Activated CD8-positive, alpha-beta memory T cell treated with anti-CD3 and anti-CD28 coated beads for 48 hours (primary cell): ENCODE data around the gene NRK.
"Not testable (repeated sequence)": the region's sequence is repeated elsewhere in the genome, so short reads cannot be mapped to it uniquely, and the experiment has no call there.

Experiments used
- DNase-seq, 3 experiments: peaks; one replicate each; pipeline ENCODE4 v3.0.0-alpha.2; 2020; ENCODE audit warnings: low read depth in 2 of 3, low spot score in 2 of 3

NRK gene

DNA sequence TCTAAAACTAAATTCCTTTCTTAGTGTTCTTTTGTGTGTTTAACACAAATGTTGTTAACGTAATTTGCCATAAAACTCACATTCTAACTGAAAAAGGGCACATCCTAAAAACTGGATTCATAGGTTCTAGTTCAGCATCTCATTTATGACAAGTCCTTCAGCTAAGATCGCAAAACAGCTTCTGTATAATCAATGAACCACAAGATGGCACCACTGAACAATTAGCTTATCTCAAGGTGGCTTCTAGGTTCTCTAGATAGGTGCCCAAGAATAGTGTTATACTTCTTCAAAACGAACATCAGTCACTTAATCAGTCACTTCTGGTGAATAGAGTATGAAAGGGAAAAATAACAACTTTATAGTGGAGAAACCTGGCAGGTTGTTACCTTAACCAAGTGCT is 54.3 kb downstream of the NRK start:
- DNase-seq: no peak

DNA sequence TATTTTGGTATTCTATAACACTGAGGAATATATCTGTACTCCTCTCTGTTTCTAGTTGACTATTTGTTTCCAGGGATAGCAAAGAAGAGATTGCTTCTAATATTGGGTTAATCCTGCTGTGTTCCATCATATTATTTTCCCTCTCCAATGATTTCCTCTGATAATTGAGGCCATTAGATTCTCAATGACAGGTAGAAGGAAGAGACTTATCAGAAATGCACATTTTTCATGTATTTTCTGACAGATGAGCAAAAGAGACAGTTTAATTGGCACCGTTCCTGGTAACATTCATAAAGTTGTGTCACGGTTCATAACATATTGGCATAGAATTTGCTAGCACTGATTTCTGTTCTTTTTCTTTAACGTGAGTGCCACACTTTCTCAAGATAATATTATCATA is 58.2 kb downstream of the NRK start:
- DNase-seq: no peak

DNA sequence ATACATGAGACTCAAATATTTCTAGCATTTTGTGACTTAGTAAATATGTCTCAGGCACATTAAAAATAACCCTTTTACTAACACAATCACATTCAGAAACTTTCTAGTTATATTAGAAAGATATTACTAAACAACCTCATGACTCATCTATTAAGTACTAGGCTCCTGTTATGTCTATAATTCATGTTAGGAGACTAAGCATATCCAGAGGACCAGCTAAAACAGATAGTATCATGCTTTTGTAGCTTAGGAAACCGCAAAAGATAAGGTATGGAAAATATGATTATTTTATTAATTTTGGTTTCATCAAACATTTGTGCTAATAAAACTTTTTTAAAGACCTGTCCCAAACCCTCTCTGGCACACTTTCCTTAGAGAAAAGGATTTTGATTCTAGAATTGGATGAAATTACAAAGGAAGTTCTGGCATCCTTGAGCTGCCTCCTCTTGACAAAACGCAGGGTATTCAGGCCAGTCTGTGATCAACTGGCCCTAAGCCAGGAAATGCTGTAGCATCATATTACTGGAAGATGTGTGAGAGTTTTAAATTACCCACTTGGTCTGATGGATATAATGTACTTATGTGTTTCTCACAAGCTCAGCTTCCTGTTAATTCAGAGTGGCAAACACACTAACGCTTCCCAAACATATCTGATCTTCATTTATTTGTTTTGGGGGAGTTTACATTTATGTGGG is 60.4 kb downstream of the NRK start:
- DNase-seq: no peak

DNA sequence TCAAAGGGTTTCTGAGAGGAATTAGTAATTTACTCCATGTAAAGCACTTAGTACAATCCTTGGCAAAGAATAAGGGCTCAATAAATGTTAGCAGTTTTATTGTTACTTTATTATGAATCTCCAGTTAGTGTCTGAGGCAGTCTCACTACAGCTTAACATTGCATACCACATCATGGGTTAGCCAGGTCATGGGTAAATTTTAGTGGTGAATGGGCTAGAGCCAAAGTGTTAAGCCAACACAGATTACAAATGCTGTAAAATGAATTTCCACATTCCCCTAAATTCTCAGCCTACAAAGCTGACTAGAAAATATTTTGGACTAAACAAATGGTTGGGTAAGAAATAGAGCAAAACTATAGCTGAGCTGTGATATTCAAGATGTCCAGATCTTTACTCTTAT is 72.4 kb downstream of the NRK start:
- DNase-seq: no peak

- DNase-seq: no peak
Observed at GRCh38 chrX:105909576-105909975, 87.2 kb downstream of the NRK start.

DNA sequence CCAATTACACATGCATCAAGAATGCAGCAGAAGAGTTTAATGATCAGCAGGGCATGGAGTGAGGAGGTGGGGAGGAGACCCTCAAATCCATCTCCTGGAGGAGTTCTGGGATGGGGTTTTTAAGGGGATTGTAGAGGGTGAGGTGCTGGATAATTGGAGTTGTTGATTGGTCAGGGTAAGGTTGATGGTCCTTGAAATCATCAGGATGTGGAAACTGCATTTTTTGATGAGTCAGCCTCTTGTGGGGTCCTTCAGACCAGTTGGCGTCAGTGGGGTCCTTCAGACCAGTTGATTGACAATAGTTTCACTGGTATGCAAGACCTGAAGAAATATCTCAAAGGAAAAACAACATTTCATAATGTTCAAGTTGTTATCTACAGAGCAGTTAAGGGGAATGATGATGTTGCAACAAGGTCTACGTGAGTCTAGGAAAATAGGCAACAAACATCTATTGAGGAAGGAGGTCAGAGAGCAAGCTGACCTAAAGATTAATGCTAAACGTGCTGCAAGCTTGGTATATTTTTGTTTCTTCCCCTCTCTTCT is 88.3 kb downstream of the NRK start:
- no peak for DNase-seq

GRCh38 chrX:105945266-105945665 is 122.9 kb downstream of the NRK start:
- no peak for DNase-seq

GRCh38 chrX:105969487-105969886 is 147.1 kb downstream of the NRK start:
- no peak for DNase-seq

GRCh38 chrX:105972690-105973386 is 150.5 kb downstream of the NRK start:
- no peak for DNase-seq

DNA sequence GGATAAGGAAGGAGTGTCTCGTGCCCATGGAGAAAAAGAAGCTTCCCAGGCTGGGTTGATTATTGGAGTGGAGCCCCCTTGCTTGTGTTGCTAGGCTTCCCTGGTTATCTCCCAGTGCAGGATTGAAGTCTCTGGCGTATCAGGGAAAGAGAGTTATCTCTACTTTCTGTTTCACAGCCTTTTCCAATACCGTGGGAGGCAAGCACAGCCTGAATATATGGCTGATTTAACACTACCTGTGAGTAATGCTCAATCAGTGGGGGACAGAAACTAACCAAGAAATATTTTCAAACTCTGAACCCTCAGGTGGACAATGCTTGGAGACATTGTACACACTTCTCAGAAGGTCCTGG is 151.0 kb downstream of the NRK start:
- DNase-seq: no peak

GRCh38 chrX:105975382-105975781 is 153.0 kb downstream of the NRK start:
- no peak for DNase-seq

GRCh38 chrX:105981772-105982485 is 159.6 kb downstream of the NRK start:
- DNase-seq: no peak

DNA sequence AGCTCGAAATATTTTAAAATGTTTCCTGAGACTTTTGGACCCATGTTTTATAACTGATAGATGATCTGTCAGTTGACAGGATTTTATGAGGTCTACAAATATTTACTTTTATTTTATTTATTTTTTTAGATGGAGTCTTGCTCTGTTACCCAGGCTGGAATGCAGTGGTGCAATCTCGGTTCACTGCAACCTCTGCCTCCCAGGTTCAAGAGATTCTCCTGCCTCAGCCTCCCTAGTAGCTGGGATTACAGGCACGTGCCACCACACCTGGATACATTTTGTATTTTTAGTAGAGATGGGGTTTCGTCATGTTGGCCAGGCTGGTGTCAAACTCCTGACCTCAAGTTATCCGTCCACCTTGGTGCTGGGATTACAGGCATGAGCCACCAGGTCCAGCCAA is 166.1 kb downstream of the NRK start:
- DNase-seq: not testable (repeated sequence)

DNA sequence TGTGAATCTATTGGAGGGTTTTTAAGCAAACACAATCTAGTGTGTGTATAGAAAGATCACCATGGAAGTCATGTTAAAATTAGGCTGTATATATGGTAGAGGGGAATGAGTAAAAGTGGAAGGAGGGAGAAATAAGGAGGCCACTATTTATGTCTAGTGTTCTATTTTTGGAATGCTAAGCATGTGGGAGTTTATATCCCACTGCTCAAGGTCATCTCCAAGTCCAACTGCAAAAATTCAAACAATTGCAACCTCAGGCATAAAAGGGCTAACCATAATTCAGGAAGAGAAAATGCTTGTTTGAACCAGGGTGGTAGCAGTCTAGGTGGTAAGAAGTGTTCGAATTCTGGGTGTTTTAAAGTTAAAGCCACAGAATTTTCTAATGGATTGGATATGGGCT is 177.0 kb downstream of the NRK start:
- no peak for DNase-seq

- no peak for DNase-seq
Observed at GRCh38 chrX:106000203-106000602, 177.9 kb downstream of the NRK start.

DNA sequence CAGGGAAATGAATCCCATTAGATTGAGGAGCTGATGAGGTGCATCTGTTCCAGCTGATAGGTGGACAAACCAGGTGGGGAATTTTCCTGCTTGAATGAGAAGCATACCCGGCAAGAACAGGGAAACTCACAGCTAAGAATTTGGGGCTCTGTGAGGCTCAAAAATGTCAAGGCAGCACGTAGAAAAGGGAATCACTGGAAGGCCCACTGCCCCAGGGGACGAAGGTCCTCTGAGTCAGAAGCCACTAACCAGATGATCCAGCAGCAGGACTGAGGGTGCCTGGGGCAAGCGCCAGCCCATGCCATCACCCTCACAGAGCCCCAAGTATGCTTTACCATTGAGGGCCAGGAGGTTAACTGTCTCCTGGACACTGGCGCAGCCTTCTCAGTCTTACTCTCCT is 178.3 kb downstream of the NRK start:
- not testable (repeated sequence) for DNase-seq

GRCh38 chrX:106005684-106006083 is 183.3 kb downstream of the NRK start:
- DNase-seq: no peak

DNA sequence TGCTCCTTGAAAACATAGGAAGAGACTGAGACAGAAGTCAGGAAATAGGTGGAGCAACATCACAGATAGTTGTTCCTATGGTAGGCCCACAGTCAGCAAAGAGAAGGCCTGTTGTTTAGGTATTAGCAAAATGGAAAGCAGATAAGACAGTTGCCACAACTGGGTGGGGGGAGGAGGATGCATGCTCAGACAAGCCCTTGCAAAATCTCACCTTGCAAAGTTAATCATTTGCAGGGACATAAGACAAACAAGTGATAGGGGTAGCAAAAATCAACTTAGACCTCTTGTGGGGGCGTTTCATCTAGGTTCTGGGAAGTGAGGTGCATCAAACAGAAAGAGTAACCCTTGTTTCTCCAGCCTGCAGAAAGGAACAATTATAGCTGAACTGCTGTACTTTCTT is 185.5 kb downstream of the NRK start:
- no peak for DNase-seq
